Coronary artery (tissue), 2 donors: ENCODE measurements around the gene ZNF599.
"Not testable (repeated sequence)": the region's sequence is repeated elsewhere in the genome, so short reads cannot be mapped to it uniquely, and the experiment has no call there.

Experiments used
- DNase-seq: peaks from one replicate; pipeline ENCODE4 v3.0.0-alpha.2; 2017; ENCODE audit warnings: low spot score
- H3K27ac ChIP-seq, 2 donors: fragments of 200-600 bp; sonication (generic); one replicate each; pipeline ENCODE4 v1.5.1; 2016 to 2019
- H3K4me3 ChIP-seq: fragments of 200-600 bp; sonication (generic); 2 replicates; pipeline ENCODE4 v1.5.1; 2016; ENCODE audit warnings: mild to moderate bottlenecking, moderate library complexity
- CTCF ChIP-seq: fragments of 200-600 bp; sonication (generic); IDR thresholded peaks from one replicate; pipeline ENCODE4 v1.5.1; 2019; ENCODE audit warnings: antibody characterized with exemption

ZNF599 gene

GRCh38 chr19:34772697-34773554 lies at the start of gene ZNF599:
ZNF599 (minus strand) TSS chr19:34773215; CDS start chr19:34772841, 374 bp downstream.
- no peak for TF ChIP-seq CTCF
- Histone ChIP-seq H3K4me3 (peak within 1 kb of the TSS; percentile 75), H3K27ac (peak within 1 kb of the TSS; percentile 12 to 82)
- peak; percentile 93 for DNase-seq

GRCh38 chr19:34818270-34818669 lies 45.3 kb upstream of the ZNF599 start:
- no peak overlapping the region for H3K27ac ChIP-seq
- no peak overlapping the region for H3K4me3 ChIP-seq
- TF ChIP-seq CTCF, result no peak
- no peak for DNase-seq

- TF ChIP-seq CTCF, result no peak
- Histone ChIP-seq H3K4me3 (no peak overlapping the region), H3K27ac (no peak overlapping the region)
- DNase-seq, result no peak
These were observed 43.7 kb upstream of the ZNF599 start for GRCh38 chr19:34816708-34817107.

- no peak overlapping the region for H3K27ac ChIP-seq
- H3K4me3 ChIP-seq, result no peak overlapping the region
- no peak for TF ChIP-seq CTCF
- no peak for DNase-seq
These were observed 35.6 kb upstream of the ZNF599 start for GRCh38 chr19:34808566-34808965.

- Histone ChIP-seq H3K4me3 (no peak overlapping the region), H3K27ac (no peak overlapping the region)
- no peak for TF ChIP-seq CTCF
- DNase-seq, result no peak
These were observed 34.2 kb upstream of the ZNF599 start for GRCh38 chr19:34806976-34807860.

- TF ChIP-seq CTCF, result no peak
These were observed 31.1 kb upstream of the ZNF599 start for GRCh38 chr19:34804115-34804514.

GRCh38 chr19:34796953-34797352 lies 23.9 kb upstream of the ZNF599 start:
- DNase-seq, H3K4me3 ChIP-seq, H3K27ac ChIP-seq: not testable (repeated sequence)

More at GRCh38 chr19:34804115-34804514, 31.1 kb upstream of the ZNF599 start:
- no peak overlapping the region for H3K27ac ChIP-seq
- H3K4me3 ChIP-seq, result no peak overlapping the region
- no peak for DNase-seq
